Vagina (tissue), 2 donors: Measurements from ENCODE around the gene CALML4.

ENCODE experiments used
- CTCF ChIP-seq, 3 experiments: fragments of 450-650 bp in 2 of 3; fragments of 200-600 bp in 1 of 3; sonication (generic) in 1 of 3; IDR thresholded peaks; one replicate each; pipeline ENCODE4 v1.5.1; 2017 to 2019; ENCODE audit warnings: antibody characterized with exemption in 3 of 3, mild to moderate bottlenecking in 2 of 3, moderate library complexity in 2 of 3
- POLR2A ChIP-seq, 2 donors: fragments of 450-650 bp; IDR thresholded peaks; one replicate each; pipeline ENCODE4 v1.6.1; 2017; ENCODE audit warnings: antibody characterized with exemption in 2 of 2, mild to moderate bottlenecking in 2 of 2, moderate library complexity in 2 of 2
- POLR2AphosphoS5 ChIP-seq, 2 donors: sonication (generic); formaldehyde crosslinking; IDR thresholded peaks; one replicate each; pipeline ENCODE4 v1.9.0; 2017; ENCODE audit warnings: antibody characterized with exemption in 2 of 2, mild to moderate bottlenecking in 2 of 2, low read depth in 1 of 2; ENCODE audit not compliant: insufficient read depth in 1 of 2

GRCh38 chr15:68214838-68215254 is 9.7 kb upstream of the CALML4 start:
- TF ChIP-seq CTCF (IDR thresholded peaks at IDR 0.05) (no peak), POLR2A (IDR thresholded peaks at IDR 0.05) (no peak), POLR2AphosphoS5 (IDR thresholded peaks at IDR 0.05; ENCODE audit: insufficient read depth in 1 of 2, low read depth in 1 of 2) (no peak)
